Mammary epithelial cell (primary cell): ENCODE measurements around the gene SLC24A3.

Source experiments
- EZH2 ChIP-seq: IDR thresholded peaks from 2 replicates; pipeline ENCODE4 v1.6.1; 2012; ENCODE audit warnings: low read length, inconsistent platforms, borderline replicate concordance
- TF ChIP-seq, protein P1 (sequence below), 2 donors: IDR thresholded peaks in 1 of 2; conservative IDR thresholded peaks in 1 of 2; 2 replicates each; pipeline ENCODE4 v1.5.1; 2011 to 2012; ENCODE audit warnings: inconsistent platforms in 2 of 2, low read length in 2 of 2, mild to moderate bottlenecking in 2 of 2, control low read depth in 1 of 2, low read depth in 1 of 2; ENCODE audit not compliant: insufficient read depth in 1 of 2; ENCODE audit errors: extremely low read depth in 1 of 2

DNA sequence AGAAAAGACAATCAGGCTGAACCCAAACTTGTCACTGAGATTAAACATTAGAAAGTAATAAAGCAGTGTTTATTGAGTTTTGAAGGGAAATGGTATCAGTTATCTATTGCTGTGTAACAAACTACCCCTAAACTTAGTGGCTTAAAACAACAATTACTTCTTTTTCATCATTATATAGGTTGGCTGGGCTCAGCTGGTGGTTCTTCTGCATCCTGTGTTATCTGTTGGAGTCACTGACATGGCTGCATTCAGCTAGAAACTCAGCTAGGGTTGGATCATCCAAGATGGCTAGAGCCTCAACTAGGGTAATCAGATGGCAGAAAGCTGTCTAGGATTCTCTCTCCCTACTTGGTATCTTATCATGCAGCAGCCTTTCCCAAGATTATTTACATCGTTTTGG is 533.1 kb downstream of the SLC24A3 start:
- TF ChIP-seq, protein P1, sequence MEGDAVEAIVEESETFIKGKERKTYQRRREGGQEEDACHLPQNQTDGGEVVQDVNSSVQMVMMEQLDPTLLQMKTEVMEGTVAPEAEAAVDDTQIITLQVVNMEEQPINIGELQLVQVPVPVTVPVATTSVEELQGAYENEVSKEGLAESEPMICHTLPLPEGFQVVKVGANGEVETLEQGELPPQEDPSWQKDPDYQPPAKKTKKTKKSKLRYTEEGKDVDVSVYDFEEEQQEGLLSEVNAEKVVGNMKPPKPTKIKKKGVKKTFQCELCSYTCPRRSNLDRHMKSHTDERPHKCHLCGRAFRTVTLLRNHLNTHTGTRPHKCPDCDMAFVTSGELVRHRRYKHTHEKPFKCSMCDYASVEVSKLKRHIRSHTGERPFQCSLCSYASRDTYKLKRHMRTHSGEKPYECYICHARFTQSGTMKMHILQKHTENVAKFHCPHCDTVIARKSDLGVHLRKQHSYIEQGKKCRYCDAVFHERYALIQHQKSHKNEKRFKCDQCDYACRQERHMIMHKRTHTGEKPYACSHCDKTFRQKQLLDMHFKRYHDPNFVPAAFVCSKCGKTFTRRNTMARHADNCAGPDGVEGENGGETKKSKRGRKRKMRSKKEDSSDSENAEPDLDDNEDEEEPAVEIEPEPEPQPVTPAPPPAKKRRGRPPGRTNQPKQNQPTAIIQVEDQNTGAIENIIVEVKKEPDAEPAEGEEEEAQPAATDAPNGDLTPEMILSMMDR (conservative IDR thresholded peaks at IDR 0.05 in 1 of 2, IDR thresholded peaks at IDR 0.05 in 1 of 2; ENCODE audit: extremely low read depth in 1 of 2, insufficient read depth in 1 of 2, low read depth in 1 of 2, low read length in 2 of 2) = no peak
- TF ChIP-seq EZH2 = no peak
